Measurements from ENCODE around the gene RBP3. TPM values are rescaled to one million over a fixed set of nuclear protein-coding genes. Genes with fewer than 3 reads are reported as not detected.

Gene RBP3
- total and polyA plus RNA-seq, 8 donors: not detected

- H3K9me3 ChIP-seq: no peaks in the 10 kb centered on the region
- TF ChIP-seq EP300 (IDR thresholded peaks at IDR 0.05): no peak
- no peak for TF ChIP-seq POLR2A (IDR thresholded peaks at IDR 0.05)
- TF ChIP-seq, protein P1, sequence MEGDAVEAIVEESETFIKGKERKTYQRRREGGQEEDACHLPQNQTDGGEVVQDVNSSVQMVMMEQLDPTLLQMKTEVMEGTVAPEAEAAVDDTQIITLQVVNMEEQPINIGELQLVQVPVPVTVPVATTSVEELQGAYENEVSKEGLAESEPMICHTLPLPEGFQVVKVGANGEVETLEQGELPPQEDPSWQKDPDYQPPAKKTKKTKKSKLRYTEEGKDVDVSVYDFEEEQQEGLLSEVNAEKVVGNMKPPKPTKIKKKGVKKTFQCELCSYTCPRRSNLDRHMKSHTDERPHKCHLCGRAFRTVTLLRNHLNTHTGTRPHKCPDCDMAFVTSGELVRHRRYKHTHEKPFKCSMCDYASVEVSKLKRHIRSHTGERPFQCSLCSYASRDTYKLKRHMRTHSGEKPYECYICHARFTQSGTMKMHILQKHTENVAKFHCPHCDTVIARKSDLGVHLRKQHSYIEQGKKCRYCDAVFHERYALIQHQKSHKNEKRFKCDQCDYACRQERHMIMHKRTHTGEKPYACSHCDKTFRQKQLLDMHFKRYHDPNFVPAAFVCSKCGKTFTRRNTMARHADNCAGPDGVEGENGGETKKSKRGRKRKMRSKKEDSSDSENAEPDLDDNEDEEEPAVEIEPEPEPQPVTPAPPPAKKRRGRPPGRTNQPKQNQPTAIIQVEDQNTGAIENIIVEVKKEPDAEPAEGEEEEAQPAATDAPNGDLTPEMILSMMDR (IDR thresholded peaks at IDR 0.05): no peak
- TF ChIP-seq POLR2AphosphoS5 (IDR thresholded peaks at IDR 0.05): no peak
- no peaks in the 10 kb centered on the region for H3K4me1 ChIP-seq
- H3K27me3 ChIP-seq: no peaks in the 10 kb centered on the region
- no peaks in the 10 kb centered on the region for H3K36me3 ChIP-seq
- WGBS, 5 donors: 69 to 76% (median 75%) methylated on average over 13 of the region's 13 CpGs
- no peak overlapping the region for H3K4me3 ChIP-seq
- intact Hi-C loops (cut with DNase I; ENCODE audit: low total_unique reads): no loop called here
- no peak overlapping the region for H3K27ac ChIP-seq
- DNase-seq: peak in 1 of 2 donors; percentile 38
Measured at GRCh38 chr10:47346581-47347302, 1.4 kb upstream of the RBP3 start.

- Histone ChIP-seq H3K27me3 (no peaks in the 10 kb centered on the region), H3K4me3 (no peak overlapping the region), H3K4me1 (no peaks in the 10 kb centered on the region), H3K9me3 (no peaks in the 10 kb centered on the region), H3K36me3 (no peaks in the 10 kb centered on the region), H3K27ac (no peak overlapping the region)
- intact Hi-C loops (cut with DNase I; ENCODE audit: low total_unique reads): no loop called here
- TF ChIP-seq POLR2A (IDR thresholded peaks at IDR 0.05) (no peak), POLR2AphosphoS5 (IDR thresholded peaks at IDR 0.05) (no peak), EP300 (IDR thresholded peaks at IDR 0.05) (no peak)
- TF ChIP-seq, protein P1 (IDR thresholded peaks at IDR 0.05): no peak
- 71 to 82% (median 80%) methylated on average over 3 to 4 of the region's 4 CpGs for WGBS, 5 donors
- no peak for DNase-seq
Measured at GRCh38 chr10:47347303-47347675, 874 bp upstream of the RBP3 start.

DNA sequence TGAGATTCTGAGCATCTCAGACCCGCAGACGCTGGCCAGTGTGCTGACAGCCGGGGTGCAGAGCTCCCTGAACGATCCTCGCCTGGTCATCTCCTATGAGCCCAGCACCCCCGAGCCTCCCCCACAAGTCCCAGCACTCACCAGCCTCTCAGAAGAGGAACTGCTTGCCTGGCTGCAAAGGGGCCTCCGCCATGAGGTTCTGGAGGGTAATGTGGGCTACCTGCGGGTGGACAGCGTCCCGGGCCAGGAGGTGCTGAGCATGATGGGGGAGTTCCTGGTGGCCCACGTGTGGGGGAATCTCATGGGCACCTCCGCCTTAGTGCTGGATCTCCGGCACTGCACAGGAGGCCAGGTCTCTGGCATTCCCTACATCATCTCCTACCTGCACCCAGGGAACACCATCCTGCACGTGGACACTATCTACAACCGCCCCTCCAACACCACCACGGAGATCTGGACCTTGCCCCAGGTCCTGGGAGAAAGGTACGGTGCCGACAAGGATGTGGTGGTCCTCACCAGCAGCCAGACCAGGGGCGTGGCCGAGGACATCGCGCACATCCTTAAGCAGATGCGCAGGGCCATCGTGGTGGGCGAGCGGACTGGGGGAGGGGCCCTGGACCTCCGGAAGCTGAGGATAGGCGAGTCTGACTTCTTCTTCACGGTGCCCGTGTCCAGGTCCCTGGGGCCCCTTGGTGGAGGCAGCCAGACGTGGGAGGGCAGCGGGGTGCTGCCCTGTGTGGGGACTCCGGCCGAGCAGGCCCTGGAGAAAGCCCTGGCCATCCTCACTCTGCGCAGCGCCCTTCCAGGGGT is 703 bp downstream of the RBP3 start:
- intact Hi-C loops (cut with DNase I; ENCODE audit: low total_unique reads): no loop called here
- no peak overlapping the region for H3K27ac ChIP-seq
- no peak for DNase-seq
- H3K4me1 ChIP-seq: no peaks in the 10 kb centered on the region
- H3K27me3 ChIP-seq: no peaks in the 10 kb centered on the region
- H3K9me3 ChIP-seq: no peaks in the 10 kb centered on the region
- TF ChIP-seq POLR2A (IDR thresholded peaks at IDR 0.05): no peak
- TF ChIP-seq, protein P1 (IDR thresholded peaks at IDR 0.05): no peak
- TF ChIP-seq EP300 (IDR thresholded peaks at IDR 0.05): no peak
- no peak for TF ChIP-seq POLR2AphosphoS5 (IDR thresholded peaks at IDR 0.05)
- no peaks in the 10 kb centered on the region for H3K36me3 ChIP-seq
- 87 to 93% (median 89%) methylated on average over 31 to 36 of the region's 36 CpGs for WGBS, 5 donors
- H3K4me3 ChIP-seq: no peak overlapping the region

GRCh38 chr10:47349516-47349915 is 1.4 kb downstream of the RBP3 start:
- Histone ChIP-seq H3K9me3 (no peaks in the 10 kb centered on the region), H3K27me3 (no peaks in the 10 kb centered on the region), H3K36me3 (no peaks in the 10 kb centered on the region), H3K27ac (no peak overlapping the region), H3K4me3 (no peak overlapping the region), H3K4me1 (no peaks in the 10 kb centered on the region)
- intact Hi-C loops (cut with DNase I; ENCODE audit: low total_unique reads): no loop called here
- DNase-seq: no peak
- TF ChIP-seq EP300 (IDR thresholded peaks at IDR 0.05) (no peak), POLR2AphosphoS5 (IDR thresholded peaks at IDR 0.05) (no peak), POLR2A (IDR thresholded peaks at IDR 0.05) (no peak)
- TF ChIP-seq, protein P1 (IDR thresholded peaks at IDR 0.05): no peak
- WGBS, 5 donors: 91 to 95% (median 94%) methylated on average over 17 to 22 of the region's 22 CpGs

Measured in stomach (tissue), 9 donors.